Prostate gland (tissue), 2 donors: ENCODE results near the gene GLS.

ENCODE experiments used
- CTCF ChIP-seq, 4 experiments: fragments of 200-600 bp in 2 of 4; fragments of 450-650 bp in 2 of 4; sonication (generic) in 2 of 4; IDR thresholded peaks; 1 replicate in 3 of 4; 2 replicates in 1 of 4; pipeline ENCODE4 v1.5.1; 2016 to 2019; ENCODE audit warnings: antibody characterized with exemption in 4 of 4, mild to moderate bottlenecking in 2 of 4, moderate library complexity in 2 of 4
- POLR2A ChIP-seq: fragments of 450-650 bp; IDR thresholded peaks from one replicate; pipeline ENCODE4 v1.6.1; 2016; ENCODE audit warnings: antibody characterized with exemption, mild to moderate bottlenecking
- POLR2AphosphoS5 ChIP-seq: sonication (generic); formaldehyde crosslinking; IDR thresholded peaks from one replicate; pipeline ENCODE4 v1.6.1; 2017; ENCODE audit warnings: antibody characterized with exemption

GRCh38 chr2:190842606-190843104 lies 38.0 kb upstream of the GLS start:
- TF ChIP-seq CTCF (IDR thresholded peaks at IDR 0.05): no peak
- TF ChIP-seq POLR2A: no peak
- no peak for TF ChIP-seq POLR2AphosphoS5
